ENCODE results near the gene OPHN1. TPM values are rescaled to one million over a fixed set of nuclear protein-coding genes. Genes with fewer than 3 reads are reported as not detected.

OPHN1 gene
- total RNA-seq, 2 donors from 2014 or later = 2.5 to 4.3 TPM

- H3K9me3 ChIP-seq = no peaks in the 10 kb centered on the region
- TF ChIP-seq CTCF (IDR thresholded peaks at IDR 0.05) = no peak
- DNase-seq (ENCODE audit: low spot score) = no peak
- no peaks in the 10 kb centered on the region for H3K36me3 ChIP-seq
- H3K27ac ChIP-seq = no peak overlapping the region
- no peaks in the 10 kb centered on the region for H3K27me3 ChIP-seq
- no peaks in the 10 kb centered on the region for H3K4me1 ChIP-seq
- no peak overlapping the region for H3K4me3 ChIP-seq
Measured at GRCh38 chrX:68147848-68148247, 285.4 kb downstream of the OPHN1 start.

DNA sequence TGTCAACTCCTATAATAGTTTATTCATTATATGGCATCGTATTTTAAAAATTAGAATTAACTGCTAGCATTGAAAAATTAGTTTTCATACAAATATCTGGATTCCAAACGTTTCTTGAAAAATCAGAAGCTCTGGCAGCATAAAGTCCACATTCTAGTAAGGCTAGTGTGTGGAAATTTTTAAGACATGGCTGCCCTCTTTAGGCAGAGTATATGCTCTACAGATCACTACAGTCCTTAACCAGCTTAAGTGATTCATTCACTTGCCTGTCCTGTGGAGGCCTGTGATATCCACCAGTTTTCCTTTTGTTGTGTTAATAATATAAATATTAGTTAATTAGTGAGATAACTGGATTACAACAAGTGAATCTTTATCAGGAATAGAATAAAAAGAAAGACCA, 287.2 kb downstream of the OPHN1 start:
- H3K4me1 ChIP-seq = no peaks in the 10 kb centered on the region
- H3K4me3 ChIP-seq = no peak overlapping the region
- no peaks in the 10 kb centered on the region for H3K36me3 ChIP-seq
- DNase-seq (ENCODE audit: low spot score) = no peak
- H3K9me3 ChIP-seq = no peaks in the 10 kb centered on the region
- no peaks in the 10 kb centered on the region for H3K27me3 ChIP-seq
- H3K27ac ChIP-seq = no peak overlapping the region
- peak in 1 of 2 donors; percentile 48 for TF ChIP-seq CTCF (IDR thresholded peaks at IDR 0.05)

DNA sequence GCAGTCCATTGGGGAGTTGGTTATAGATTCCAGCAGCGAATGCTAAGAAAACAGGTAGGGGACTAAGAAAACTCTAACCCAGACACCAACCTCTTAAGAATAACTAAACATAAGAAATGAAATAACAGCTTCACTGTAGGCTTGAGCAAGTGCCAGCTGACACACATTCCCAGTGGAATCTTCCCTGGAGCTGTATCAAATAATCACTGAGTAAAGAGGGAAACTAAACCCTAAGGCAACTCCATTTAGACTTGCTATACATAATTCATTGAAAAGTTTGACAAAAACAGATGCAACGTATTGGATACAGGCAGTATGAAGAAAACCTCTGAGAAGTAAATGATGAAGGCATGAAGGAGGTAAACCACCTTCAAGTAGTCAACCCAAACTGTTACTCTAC, 293.5 kb downstream of the OPHN1 start:
- no peak overlapping the region for H3K27ac ChIP-seq
- DNase-seq (ENCODE audit: low spot score) = no peak
- H3K9me3 ChIP-seq = no peaks in the 10 kb centered on the region
- H3K4me1 ChIP-seq = no peaks in the 10 kb centered on the region
- H3K4me3 ChIP-seq = no peak overlapping the region
- H3K36me3 ChIP-seq = no peaks in the 10 kb centered on the region
- no peaks in the 10 kb centered on the region for H3K27me3 ChIP-seq
- no peak for TF ChIP-seq CTCF (IDR thresholded peaks at IDR 0.05)

DNA sequence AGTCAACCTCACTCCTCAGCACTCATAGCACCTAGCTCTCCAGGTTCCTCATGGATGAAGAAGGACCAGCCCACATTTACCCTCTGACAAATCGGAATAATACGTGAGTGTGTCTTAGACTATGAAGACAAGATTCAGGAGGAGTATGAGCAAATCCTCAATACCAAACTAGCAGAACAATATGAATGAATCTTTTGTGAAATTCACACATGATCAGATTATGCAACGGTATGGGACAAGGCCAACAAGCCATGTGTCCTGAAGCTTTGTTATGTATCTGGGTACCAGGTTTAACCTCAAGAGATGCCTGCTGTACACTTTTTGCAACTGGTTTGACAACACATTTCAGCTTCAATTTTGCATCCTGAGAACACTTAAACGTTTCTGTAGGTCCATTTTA, 300.1 kb downstream of the OPHN1 start:
- Histone ChIP-seq H3K9me3 (no peaks in the 10 kb centered on the region), H3K27ac (no peak overlapping the region), H3K4me3 (no peak overlapping the region), H3K27me3 (no peaks in the 10 kb centered on the region), H3K36me3 (no peaks in the 10 kb centered on the region), H3K4me1 (no peaks in the 10 kb centered on the region)
- TF ChIP-seq CTCF (IDR thresholded peaks at IDR 0.05) = no peak
- DNase-seq (ENCODE audit: low spot score) = no peak

DNA sequence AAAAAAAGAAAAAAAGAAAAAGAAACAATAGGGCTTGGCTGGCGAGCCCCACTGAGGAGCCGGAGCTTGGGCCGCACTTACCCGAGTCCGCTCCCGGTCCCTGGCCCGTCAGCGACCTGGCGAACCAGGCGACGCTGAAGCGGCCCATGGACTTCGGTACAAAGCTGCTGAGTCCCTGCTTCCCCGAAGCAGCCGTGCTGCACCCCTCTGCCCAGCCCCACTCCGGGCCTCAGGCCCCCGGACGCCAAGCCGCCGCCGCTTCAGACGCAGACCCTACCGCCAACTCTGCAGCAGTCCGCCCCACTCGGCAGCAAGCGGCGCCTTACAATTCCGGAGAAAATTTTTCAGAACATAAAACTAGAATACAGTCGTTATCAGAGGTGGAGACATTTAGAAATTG, 300.5 kb downstream of the OPHN1 start:
- H3K4me3 ChIP-seq = no peak overlapping the region
- no peaks in the 10 kb centered on the region for H3K9me3 ChIP-seq
- TF ChIP-seq CTCF (IDR thresholded peaks at IDR 0.05) = no peak
- no peaks in the 10 kb centered on the region for H3K4me1 ChIP-seq
- no peaks in the 10 kb centered on the region for H3K27me3 ChIP-seq
- no peak overlapping the region for H3K27ac ChIP-seq
- no peak for DNase-seq (ENCODE audit: low spot score)
- H3K36me3 ChIP-seq = no peaks in the 10 kb centered on the region

- no peaks in the 10 kb centered on the region for H3K36me3 ChIP-seq
- TF ChIP-seq CTCF (IDR thresholded peaks at IDR 0.05) = no peak
- no peaks in the 10 kb centered on the region for H3K4me1 ChIP-seq
- no peaks in the 10 kb centered on the region for H3K9me3 ChIP-seq
- H3K27ac ChIP-seq = no peak overlapping the region
- DNase-seq (ENCODE audit: low spot score) = no peak
- no peaks in the 10 kb centered on the region for H3K27me3 ChIP-seq
- H3K4me3 ChIP-seq = no peak overlapping the region
Measured at GRCh38 chrX:68121835-68122234, 311.5 kb downstream of the OPHN1 start.
